Stimulated activated CD4-positive, alpha-beta T cell treated with anti-CD3 and anti-CD28 coated beads, TNF-alpha, amount 100 ng/mL, for 4 hours (primary cell): ENCODE data around the gene TEX14.
"Not testable (repeated sequence)": the region's sequence is repeated elsewhere in the genome, so short reads cannot be mapped to it uniquely, and the experiment has no call there.

Experiments used
- DNase-seq, 3 experiments: peaks; one replicate each; pipeline ENCODE4 v3.0.0-alpha.2; 2020; ENCODE audit warnings: low read depth in 3 of 3

Gene TEX14

DNA sequence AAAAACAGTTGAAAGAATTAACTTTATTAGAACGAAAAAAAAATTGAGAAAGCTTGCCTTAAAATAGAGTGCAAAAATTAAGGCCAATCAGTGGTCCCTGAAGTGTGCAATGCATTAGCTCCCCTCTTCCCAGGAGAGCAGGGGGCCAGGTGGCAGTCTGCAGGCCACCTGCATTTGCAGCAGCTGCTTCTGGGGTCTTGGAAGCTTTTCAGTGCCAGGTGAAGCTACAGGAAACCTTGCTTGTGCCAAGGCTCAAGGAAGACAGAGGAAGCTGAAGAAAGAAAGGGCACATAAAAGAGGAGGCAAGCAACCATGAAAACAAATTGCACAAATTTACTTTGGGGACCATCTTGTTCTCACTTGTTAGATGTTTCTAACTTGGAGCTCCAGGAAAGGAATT lies 126.9 kb downstream of the TEX14 start:
- DNase-seq: no peak

DNA sequence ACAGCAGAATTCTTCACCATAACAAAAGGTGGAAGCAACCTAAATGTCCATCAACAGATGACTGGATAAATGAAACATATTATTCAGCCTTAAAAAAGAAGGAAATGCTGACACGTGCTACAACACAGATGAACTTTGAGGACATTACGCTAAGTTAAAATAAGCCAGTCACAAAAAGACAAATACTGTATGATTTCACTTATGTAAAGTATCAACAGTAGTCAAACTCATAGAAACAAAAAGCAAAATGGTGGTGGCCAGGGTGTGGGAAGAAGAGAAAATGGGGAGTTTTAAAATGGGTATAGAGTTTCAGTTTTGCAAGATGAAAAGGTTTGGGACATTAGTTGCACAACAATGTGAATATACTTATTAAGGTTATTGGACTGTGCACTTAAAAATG lies 127.6 kb downstream of the TEX14 start:
- no peak for DNase-seq

GRCh38 chr17:58560511-58560910 lies 131.3 kb downstream of the TEX14 start:
- DNase-seq: no peak

DNA sequence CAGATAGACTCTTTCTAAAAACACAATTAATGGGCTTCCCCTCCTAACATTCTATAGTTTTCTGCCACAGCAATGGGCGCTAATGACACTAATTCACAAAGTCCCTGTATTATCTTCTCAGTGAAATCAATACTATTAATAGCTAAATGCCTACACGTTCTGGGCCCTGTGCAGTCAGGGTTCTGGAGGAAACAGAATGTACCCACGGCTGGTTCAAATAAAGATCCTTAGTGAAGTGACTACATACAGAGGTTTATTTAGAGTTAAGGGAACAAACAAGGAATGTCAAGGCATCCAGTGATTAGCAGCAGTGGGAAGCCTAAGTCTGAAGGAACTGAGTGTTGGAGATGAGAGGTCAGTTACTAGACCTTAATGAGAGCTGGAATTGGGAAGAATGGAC lies 133.9 kb downstream of the TEX14 start:
- DNase-seq: no peak

GRCh38 chr17:58556833-58557250 lies 135.0 kb downstream of the TEX14 start:
- no peak for DNase-seq

GRCh38 chr17:58555109-58555508 lies 136.7 kb downstream of the TEX14 start:
- not testable (repeated sequence) for DNase-seq

GRCh38 chr17:58541249-58541648 lies 150.6 kb downstream of the TEX14 start:
- DNase-seq: no peak

- no peak for DNase-seq
These were observed 152.1 kb downstream of the TEX14 start for GRCh38 chr17:58539698-58540097.

GRCh38 chr17:58538811-58539409 lies 152.9 kb downstream of the TEX14 start:
- DNase-seq: no peak

DNA sequence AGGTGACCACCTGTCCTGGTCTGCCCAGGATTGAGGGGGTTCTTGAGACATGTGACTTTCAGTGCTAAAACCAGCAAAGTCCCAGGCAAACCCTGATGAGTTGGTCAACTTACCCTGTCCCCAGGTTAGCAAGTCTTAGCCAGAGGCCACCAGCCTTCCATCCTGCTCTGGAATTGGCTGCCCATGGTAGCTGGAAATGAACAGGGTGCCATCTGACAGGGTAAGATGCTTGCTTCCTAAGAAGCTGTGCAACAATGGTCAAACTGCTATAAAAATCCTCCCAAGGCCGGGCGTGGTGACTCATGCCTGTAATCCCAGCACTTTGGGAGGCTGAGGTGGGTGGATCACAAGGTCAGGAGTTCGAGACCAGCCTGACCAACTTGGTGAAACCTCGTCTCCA lies 154.6 kb downstream of the TEX14 start:
- DNase-seq: no peak

DNA sequence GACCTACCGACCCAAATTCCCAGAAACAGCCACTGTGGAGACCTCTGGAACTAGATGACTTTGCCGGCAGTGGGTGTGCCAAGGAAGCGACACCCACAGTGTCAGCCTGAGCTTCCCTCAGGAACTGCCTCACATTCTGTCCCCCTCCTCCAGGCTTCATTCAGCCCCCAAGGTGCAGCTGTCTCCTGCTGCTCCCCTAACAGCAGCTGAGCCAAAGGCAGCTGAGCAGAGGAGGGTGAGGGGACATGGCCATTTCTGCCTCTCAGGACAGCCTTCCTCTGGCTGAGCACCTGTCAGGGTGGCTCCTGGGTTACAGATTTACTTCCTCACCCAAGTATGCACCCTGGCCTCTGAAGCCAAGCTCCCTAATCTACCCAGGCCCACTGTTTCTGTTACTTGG lies 155.3 kb downstream of the TEX14 start:
- DNase-seq: no peak

- no peak for DNase-seq
These were observed 156.4 kb downstream of the TEX14 start for GRCh38 chr17:58535431-58535830.

- no peak for DNase-seq
These were observed 156.9 kb downstream of the TEX14 start for GRCh38 chr17:58534901-58535421.

DNA sequence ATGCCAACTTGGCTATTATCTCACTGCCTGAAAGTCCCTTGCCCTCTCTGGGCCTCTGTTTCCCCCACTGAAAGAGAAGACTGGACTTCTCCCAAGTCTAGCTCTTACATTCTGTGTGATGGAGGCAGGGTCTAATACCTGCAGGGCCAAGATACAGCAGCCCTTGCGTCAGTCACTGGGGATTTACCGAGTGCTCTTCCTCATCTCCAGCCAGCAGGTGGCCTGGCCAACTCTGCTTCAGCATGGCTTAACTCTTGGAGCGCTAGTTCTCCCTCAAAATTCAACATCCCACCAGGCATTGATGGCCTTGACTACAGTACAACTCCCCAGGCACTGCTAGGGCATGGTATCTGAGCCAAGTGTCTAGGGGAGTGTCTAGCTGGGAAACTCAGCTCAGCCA lies 157.5 kb downstream of the TEX14 start:
- DNase-seq: no peak

DNA sequence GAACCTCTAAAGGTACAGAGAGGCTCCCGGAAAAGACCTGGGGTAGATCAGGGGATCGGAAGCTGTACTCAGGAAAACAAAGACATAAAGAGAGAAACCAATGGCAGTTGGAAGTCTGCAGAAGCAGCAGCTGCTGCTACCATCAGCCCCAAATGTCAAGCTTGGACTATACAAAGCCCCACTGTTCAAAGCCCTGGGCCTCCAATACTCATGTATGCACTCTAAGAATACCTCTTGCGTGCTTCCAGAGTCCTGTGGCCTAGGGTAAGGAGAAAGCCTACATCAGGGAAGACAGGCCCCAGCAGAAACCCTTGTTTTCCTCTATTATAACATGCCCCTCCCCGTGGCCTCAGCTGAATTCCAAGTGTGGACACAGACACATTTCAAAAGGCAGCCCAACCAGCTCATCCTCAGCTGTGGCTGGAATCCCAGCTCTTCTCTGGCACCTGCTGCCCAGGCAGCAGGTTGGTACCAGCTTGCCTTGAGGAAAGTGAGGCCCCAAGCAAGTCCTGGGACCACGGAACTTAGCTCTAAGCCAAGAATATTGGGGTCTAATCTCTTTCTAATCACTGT lies 158.1 kb downstream of the TEX14 start:
- DNase-seq: no peak

- DNase-seq: no peak
These were observed 159.3 kb downstream of the TEX14 start for GRCh38 chr17:58532555-58532951.

- DNase-seq: peak; percentile 38 to 51 (median 48)
These were observed 159.9 kb downstream of the TEX14 start for GRCh38 chr17:58531661-58532554.

DNA sequence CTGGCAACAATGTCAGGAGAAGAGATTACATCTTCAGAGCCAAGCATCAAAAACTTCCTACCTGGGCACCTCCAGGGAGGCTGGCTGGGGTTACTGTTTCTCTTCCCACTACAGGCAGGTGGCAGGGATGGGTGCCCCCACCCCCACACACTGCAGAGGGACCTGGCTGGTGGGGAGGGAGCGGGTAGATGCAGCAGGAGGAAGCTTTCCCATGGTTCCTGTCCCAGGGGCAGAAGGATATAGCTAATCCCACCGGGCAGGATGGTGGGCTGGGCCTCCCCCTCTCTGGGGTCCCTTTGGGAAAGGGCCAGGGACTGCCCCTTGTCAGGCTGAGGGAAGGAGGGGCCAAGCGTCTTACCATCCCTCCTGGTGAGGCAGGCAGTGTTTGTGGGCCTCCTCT lies 160.7 kb downstream of the TEX14 start:
- no peak for DNase-seq

GRCh38 chr17:58530655-58531054 lies 161.2 kb downstream of the TEX14 start:
- no peak for DNase-seq

DNA sequence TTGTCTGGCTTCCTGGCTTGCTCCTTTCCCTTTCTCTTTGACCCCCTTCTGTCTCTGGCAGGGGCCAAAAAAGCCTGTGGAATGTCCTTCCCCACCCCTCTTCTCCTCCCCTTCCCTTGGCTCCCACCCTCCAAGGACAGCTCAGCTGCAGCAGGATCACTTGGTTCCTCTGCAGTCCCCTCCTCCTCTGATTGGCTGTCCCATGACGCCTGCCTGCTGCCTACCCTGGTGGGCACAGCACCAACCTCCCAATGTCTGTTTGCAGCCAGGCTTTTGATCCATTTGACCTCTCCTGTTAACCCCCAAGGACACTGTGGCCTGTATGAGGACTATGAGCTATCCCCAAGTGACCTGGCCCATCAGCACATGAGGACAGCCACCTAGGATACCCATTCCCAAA lies 162.6 kb downstream of the TEX14 start:
- no peak for DNase-seq

- no peak for DNase-seq
These were observed 163.4 kb downstream of the TEX14 start for GRCh38 chr17:58528443-58528842.

DNA sequence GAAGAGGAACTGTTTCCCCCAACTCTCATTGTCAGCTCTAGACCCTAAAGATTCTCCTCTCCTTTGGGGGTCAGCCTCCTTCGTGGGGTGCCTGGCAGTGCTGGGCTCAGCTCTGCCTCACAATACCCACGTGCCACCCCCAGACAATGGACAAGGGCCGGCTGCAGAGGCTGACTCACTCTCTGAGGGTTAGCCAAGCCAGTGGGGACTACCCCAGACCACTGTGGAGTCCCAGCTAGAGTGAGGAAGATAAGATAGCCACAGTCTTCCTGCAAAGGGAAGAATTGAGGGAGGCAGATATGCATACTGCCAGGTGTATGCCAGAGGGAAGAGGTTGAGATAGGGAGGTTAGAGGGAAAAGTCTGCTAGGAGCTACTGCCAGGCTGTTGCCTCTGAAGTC lies 163.9 kb downstream of the TEX14 start:
- no peak for DNase-seq

DNA sequence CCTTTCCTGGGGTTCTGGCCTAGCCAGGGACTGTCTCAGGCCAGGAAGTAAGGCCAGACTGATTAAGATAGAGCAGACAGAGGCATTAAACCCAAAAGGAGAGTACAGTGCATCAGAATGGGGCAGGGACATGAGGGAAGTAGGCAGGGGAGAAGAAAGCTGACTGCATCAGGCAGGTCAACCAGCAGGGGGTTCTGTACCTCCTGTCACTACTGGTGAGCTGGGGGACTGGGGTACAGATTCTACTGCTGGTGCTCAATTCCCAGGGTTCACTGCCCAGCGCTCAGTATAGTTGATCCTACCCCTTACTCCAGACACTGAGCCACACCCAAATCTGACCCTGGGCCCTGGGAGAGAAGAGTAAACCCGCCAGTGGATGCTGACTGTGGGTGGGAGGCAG lies 164.5 kb downstream of the TEX14 start:
- no peak for DNase-seq
